Measurements from ENCODE around the gene COL11A1.

Gene COL11A1

DNA sequence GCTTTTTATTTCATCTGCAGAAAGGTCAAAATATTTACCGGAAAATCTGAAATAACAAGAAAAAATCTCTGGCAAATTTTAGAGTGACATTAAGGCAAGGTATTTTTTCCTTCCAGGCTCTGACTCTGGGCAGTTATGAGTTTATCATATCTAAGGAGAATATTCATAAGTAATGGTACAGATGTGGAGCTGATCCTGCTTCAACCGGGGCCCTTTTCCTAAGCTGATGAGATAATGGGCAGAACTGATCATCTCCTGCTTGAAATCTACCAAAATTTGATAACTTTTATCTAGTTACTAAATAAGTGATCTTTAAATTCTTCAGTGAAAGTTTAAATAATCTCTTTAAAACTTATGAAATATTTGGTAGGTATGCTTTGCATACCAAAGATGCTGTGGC, 211.6 kb downstream of the COL11A1 start:
- DNase-seq, result no peak

DNA sequence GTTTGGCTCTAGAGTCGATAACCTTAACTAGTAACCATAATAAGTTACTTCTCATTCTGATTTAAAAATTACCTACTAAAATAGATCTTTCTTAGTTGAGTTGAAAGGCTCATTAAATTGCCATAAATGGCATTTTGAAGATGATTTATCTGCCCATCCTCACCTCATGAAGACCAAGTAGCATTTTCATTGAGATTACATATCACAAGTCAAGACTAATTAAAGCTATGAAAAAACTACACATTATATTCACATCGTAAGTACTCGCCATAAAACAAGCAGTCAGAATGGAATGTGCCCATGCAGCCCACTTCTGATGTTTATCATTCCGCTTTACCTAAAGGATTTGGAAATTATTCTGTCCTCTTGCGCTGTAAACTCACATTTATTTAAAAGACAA, 212.0 kb downstream of the COL11A1 start:
- DNase-seq, result no peak

DNA sequence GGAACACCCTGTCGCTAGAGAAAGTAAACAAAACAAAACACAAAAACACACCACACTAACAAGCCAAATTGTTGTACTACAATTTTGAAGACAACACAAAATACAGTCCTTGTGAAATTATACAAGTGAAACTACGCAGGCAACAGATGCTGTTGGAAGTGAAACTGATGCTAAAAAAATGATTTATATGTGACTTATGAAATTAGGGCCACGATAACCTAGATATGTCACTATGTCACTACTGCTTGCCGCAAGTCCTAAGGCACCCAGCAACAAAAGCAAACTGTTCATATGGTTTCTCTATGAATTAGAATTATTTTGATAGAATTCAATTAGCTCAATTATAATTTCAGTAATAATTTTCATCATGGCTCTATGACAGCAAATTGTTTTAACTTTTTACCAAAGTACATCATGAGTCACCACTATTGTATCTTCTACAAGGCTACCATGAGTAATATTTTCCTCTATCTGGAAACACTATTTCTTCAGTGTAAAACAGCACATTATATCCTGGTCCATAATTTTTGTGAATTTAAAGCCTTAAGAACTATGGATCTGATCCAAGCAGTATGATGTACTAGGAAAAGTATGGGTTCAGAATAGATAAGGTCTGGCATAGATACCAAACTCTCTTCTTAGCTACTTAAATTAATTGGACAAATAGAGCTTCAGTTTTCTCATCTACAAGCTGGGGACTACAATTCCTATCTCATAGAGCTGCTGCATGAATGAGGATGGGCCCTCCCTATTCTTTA, 216.3 kb downstream of the COL11A1 start:
- no peak for DNase-seq

DNA sequence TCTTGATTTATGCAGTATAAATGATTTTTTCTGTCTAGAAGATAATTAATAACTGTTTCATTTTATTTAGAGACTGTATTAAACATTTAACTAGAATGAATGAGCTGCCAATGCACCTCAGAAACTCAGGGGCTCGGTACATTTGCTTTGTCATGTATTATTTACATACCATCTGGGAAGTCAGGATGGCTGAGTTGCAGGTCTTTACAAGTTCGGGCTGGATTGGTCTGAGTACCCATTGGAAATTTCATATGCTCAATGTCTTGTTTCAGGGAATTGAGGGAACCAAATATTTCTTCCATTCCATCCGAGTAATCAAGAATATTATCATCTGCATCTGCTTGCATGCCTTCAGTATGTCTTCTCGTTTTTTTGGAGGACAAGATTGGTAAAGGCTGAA, 221.7 kb downstream of the COL11A1 start:
- DNase-seq, result no peak

- DNase-seq, result no peak
Measured at GRCh38 chr1:102884238-102884637, 224.1 kb downstream of the COL11A1 start.

GRCh38 chr1:102879439-102879993, 228.8 kb downstream of the COL11A1 start:
- no peak for DNase-seq

DNA sequence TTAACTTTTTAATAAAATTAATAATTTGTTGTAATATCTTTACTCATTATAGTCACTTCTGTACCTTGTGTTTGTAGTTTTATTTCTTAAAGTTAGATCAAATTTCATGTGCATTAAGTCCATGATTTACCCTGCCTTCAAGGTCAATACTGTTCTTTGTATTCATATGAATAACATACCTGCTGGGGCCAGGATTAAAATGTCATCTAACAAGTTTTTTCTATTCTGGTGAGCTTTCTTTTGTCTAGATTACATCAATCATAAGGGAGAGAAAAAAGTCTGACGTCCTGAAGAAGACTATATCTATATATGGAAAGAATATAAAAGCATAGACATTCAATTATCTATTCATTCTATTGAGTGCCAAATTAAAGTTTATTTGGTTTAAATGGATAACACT, 232.6 kb downstream of the COL11A1 start:
- no peak for DNase-seq

- DNase-seq, result no peak
Measured at GRCh38 chr1:102872526-102872925, 235.8 kb downstream of the COL11A1 start.

GRCh38 chr1:102872097-102872496, 236.2 kb downstream of the COL11A1 start:
- DNase-seq, result no peak

DNA sequence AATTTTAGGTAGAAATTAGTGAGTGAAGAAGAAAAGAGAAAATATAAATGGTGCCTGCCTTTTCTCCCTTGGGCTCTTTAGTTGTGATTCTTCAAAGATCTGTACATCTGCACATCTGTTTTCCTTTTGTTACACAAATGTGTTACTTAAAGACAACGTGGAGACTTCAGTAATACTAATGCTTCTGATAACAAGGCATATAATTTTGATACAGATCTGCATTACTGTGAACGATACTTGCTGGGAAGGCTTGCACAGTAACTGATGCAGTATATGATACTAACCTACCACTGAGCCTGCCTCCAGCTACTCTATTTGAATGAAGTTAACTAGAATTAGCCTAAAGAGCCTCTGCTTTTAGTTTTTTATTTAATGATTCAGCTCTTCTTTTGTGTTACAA, 244.6 kb downstream of the COL11A1 start:
- no peak for DNase-seq

- no peak for DNase-seq
Measured at GRCh38 chr1:102861247-102861646, 247.1 kb downstream of the COL11A1 start.

GRCh38 chr1:102858695-102859094, 249.6 kb downstream of the COL11A1 start:
- DNase-seq, result no peak

- DNase-seq, result no peak
Measured at GRCh38 chr1:102857251-102857650, 251.1 kb downstream of the COL11A1 start.

- DNase-seq, result no peak
Measured at GRCh38 chr1:102853701-102854187, 254.6 kb downstream of the COL11A1 start.

GRCh38 chr1:102853136-102853535, 255.2 kb downstream of the COL11A1 start:
- no peak for DNase-seq

DNA sequence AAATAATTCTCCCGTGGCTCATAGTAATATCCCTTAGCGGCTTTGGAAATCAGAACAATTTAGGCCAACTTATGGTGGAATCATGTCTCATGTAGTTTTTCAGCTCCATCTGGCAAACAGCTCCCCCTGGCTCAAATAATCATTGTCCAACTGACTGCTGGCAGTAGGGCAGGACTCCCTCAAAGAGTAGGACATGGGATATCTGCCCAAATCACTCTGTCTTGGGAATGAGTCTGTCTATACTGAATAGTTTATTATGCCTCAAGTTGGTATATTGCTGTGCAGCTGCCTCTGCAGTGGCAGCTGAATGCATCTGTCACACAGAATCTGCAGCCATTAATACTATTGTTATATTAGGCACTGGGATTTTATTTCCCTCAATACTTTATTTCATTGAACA, 255.7 kb downstream of the COL11A1 start:
- no peak for DNase-seq

GRCh38 chr1:102851616-102852015, 256.7 kb downstream of the COL11A1 start:
- no peak for DNase-seq

DNA sequence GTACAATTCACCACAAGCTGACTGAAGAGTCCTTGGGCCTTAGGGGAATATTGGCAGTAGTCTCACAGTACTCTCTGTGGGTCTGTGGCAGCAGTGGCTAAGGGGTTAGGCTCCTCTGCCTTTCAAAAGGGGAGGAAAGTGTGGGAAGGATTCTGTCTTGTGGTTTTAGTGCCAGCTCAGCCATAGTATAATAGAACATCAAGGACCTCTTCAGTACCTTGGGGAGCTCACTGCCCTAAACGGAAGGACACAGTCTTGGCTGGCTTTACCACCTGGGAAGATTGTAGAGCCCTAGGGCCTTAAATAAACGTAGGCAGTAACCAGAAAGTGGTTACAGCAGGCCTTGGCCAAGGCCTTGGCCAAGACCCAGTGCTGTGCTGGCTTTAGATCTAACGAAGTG, 265.7 kb downstream of the COL11A1 start:
- DNase-seq, result no peak

DNA sequence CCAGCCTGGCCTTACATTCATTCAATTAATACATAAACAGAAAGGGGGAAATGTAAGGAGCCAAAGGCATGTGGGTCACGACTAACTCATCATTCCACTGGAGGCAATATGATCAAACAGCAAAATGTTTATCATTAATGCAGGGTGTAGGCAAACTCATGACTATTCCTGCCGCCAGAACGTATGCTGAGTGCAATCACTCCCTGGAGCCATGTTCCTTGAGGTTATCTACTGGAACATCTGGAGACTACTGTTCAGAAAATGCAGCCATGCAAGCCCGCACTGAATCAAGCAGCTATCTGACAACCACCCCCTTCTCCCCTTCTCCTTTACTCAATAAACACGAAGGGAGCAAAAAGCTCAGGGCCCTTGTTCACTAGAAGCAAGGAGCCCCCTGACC, 267.6 kb downstream of the COL11A1 start:
- no peak for DNase-seq

GRCh38 chr1:102838016-102838415, 270.3 kb downstream of the COL11A1 start:
- DNase-seq, result no peak

DNA sequence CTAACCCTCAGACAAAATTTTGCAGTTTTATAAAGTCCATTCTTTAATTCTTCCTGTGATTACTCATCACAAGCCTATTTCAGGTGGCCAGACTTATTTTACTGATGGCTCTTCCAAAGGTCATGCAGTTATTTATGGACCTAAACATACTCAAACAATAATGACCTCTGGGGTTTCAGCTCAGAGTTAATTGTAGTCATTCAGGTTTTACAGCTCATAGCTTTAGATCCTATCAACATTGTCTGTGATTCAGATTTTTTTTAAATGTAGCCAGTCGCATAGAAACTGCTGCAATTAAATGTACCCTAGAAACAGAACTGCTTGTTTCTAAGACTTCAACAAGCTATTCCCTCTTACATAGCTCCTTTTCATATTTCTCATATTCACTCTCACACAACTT, 270.8 kb downstream of the COL11A1 start:
- DNase-seq, result no peak

GRCh38 chr1:102836991-102837390, 271.3 kb downstream of the COL11A1 start:
- DNase-seq, result no peak

DNA sequence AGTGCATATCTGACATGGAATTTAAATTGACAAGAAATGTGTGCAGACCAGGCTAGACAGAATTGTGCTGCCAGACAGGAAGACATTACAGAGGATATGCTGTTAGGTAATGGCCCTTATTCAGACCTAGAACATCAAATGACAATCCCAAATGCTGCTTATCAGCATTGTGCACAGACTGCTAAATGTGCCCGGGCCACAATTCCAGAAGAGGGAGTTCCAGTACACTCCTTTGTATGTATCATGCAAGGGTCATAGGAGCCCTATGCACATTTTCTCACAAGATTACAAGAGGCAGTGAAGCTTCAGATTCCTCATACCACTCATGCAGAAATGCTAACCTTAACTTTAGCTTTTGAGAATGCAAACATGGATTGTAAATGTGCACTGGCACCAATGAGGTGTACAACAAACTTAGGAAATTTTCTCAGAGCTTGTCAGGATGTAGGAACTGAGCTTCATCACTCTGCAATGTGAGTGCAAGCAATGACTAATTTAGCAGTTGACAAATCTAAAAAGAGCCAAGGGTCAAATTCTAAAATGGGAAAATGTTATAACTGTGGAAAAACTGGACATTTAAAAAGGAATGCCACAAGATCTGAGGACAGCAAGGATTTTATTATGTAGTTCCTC, 273.5 kb downstream of the COL11A1 start:
- no peak for DNase-seq

DNA sequence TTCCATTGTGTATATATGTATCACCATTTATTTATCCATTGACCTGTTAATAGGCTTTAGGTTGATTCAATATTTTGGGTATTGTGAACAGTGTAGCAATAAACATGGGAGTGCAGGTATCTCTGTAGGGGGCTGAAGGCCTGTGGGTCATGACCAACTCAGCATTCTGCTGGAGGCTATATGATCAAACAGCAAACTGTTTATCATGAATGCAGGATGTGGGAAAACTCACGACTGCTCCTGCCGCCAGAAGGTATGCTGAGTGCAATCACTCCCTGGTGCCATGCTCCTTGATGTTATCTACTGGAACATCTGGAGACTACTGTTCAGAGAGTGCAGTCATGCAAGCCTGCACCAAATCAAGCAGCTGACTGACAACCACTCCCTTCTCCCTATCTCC, 275.2 kb downstream of the COL11A1 start:
- no peak for DNase-seq
